HK-2 (cell line): ENCODE data around the gene MAGIX.
"Not testable (repeated sequence)": the region's sequence is repeated elsewhere in the genome, so short reads cannot be mapped to it uniquely, and the experiment has no call there.

Source experiments
- DNase-seq: peaks from one replicate; pipeline ENCODE4 v3.0.0-alpha.2; 2018; ENCODE audit not compliant: unreplicated experiment

Gene MAGIX

GRCh38 chrX:49160908-49161307 lies 1.6 kb upstream of the MAGIX start:
- DNase-seq, result no peak

GRCh38 chrX:49161632-49162031 lies 926 bp upstream of the MAGIX start:
- DNase-seq, result no peak

- DNase-seq, result peak; percentile 87
Observed at GRCh38 chrX:49163555-49164419, 1.2 kb downstream of the MAGIX start.

GRCh38 chrX:49164589-49165360 lies 2.2 kb downstream of the MAGIX start:
- DNase-seq, result no peak

- no peak for DNase-seq
Observed at GRCh38 chrX:49165901-49166881, 3.6 kb downstream of the MAGIX start.

GRCh38 chrX:49166914-49167739 lies 4.6 kb downstream of the MAGIX start:
- no peak for DNase-seq

- DNase-seq, result no peak
Observed at GRCh38 chrX:49167740-49168108, 5.2 kb downstream of the MAGIX start.

- peak; percentile 76 for DNase-seq
Observed at GRCh38 chrX:49171752-49172279, 9.3 kb downstream of the MAGIX start, which contains the start of gene PLP2. PLP2 (plus strand) TSS chrX:49171898; CDS start chrX:49172001, 103 bp downstream.

- peak; percentile 60 for DNase-seq
Observed at GRCh38 chrX:49172280-49172780, 9.8 kb downstream of the MAGIX start.

- not testable (repeated sequence) for DNase-seq
Observed at GRCh38 chrX:49173544-49173943, 11.0 kb downstream of the MAGIX start.

GRCh38 chrX:49174723-49175122 lies 12.2 kb downstream of the MAGIX start:
- DNase-seq, result no peak

GRCh38 chrX:49175435-49176274 lies 13.1 kb downstream of the MAGIX start:
- DNase-seq, result no peak

GRCh38 chrX:49176421-49177326 lies 14.1 kb downstream of the MAGIX start:
- DNase-seq, result no peak

- DNase-seq, result no peak
Observed at GRCh38 chrX:49177338-49177833, 14.8 kb downstream of the MAGIX start.

- DNase-seq, result no peak
Observed at GRCh38 chrX:49177873-49178480, 15.4 kb downstream of the MAGIX start.

GRCh38 chrX:49178537-49178936 lies 16.0 kb downstream of the MAGIX start:
- no peak for DNase-seq

- DNase-seq, result no peak
Observed at GRCh38 chrX:49179358-49179757, 16.8 kb downstream of the MAGIX start.
